Body of pancreas (tissue), 4 donors: ENCODE data around the gene TUBB2B.

Experiments used
- CTCF ChIP-seq, 7 experiments: fragments of 450-650 bp in 4 of 7; fragments of 200-600 bp in 3 of 7; sonication (generic) in 3 of 7; IDR thresholded peaks; one replicate each; pipeline ENCODE4 v1.5.1; 2016 to 2019; ENCODE audit warnings: antibody characterized with exemption in 7 of 7
- POLR2A ChIP-seq, 3 donors: fragments of 450-650 bp; IDR thresholded peaks; one replicate each; pipeline ENCODE4 v1.6.1; 2016; ENCODE audit warnings: antibody characterized with exemption in 3 of 3, mild to moderate bottlenecking in 2 of 3

GRCh38 chr6:3230900-3231246 is 3.4 kb upstream of the TUBB2B start:
- TF ChIP-seq CTCF (IDR thresholded peaks at IDR 0.05) (no peak), POLR2A (IDR thresholded peaks at IDR 0.05) (no peak)
